ENCODE data around the gene VPS13D. TPM values are rescaled to one million over a fixed set of nuclear protein-coding genes. Genes with fewer than 3 reads are reported as not detected.

Gene VPS13D
- total RNA-seq, 2 donors from 2014 or later: 54.3 to 56.0 TPM

- Histone ChIP-seq H3K27me3 (no peaks in the 10 kb centered on the region), H3K4me3 (no peak overlapping the region), H3K9me3 (no peaks in the 10 kb centered on the region), H3K9ac (ENCODE audit: low read depth in 2 of 2, low read length in 2 of 2) (no peak overlapping the region), H3K4me1 (peaks cover 4% of the 10 kb centered on the region), H3K36me3 (no peaks in the 10 kb centered on the region), H3K27ac (no peak overlapping the region)
- no peak for DNase-seq
- no peak for TF ChIP-seq CTCF (IDR thresholded peaks at IDR 0.05)
- intact Hi-C loops (cut with DNase I): no loop called here
Observed at GRCh38 chr1:12447307-12447706, 217.5 kb downstream of the VPS13D start.

- no peak for DNase-seq
- Histone ChIP-seq H3K36me3 (no peaks in the 10 kb centered on the region), H3K27ac (peak overlapping the region; percentile 62), H3K27me3 (no peaks in the 10 kb centered on the region), H3K9ac (ENCODE audit: low read depth in 2 of 2, low read length in 2 of 2) (no peak overlapping the region), H3K9me3 (no peaks in the 10 kb centered on the region), H3K4me1 (peaks cover 4% of the 10 kb centered on the region), H3K4me3 (no peak overlapping the region)
- no peak for TF ChIP-seq CTCF (IDR thresholded peaks at IDR 0.05)
- intact Hi-C loops (cut with DNase I): no loop called here
Observed at GRCh38 chr1:12447849-12448312, 218.1 kb downstream of the VPS13D start.

GRCh38 chr1:12448746-12449177, 218.9 kb downstream of the VPS13D start:
- DNase-seq: no peak
- H3K9ac ChIP-seq (ENCODE audit: low read depth in 2 of 2, low read length in 2 of 2): no peak overlapping the region
- H3K27me3 ChIP-seq: no peaks in the 10 kb centered on the region
- intact Hi-C loops (cut with DNase I): no loop called here
- peaks cover 4% of the 10 kb centered on the region for H3K4me1 ChIP-seq
- no peak for TF ChIP-seq CTCF (IDR thresholded peaks at IDR 0.05)
- H3K4me3 ChIP-seq: no peak overlapping the region
- peak overlapping the region; percentile 62 for H3K27ac ChIP-seq
- H3K9me3 ChIP-seq: no peaks in the 10 kb centered on the region
- H3K36me3 ChIP-seq: no peaks in the 10 kb centered on the region

- H3K27me3 ChIP-seq: no peaks in the 10 kb centered on the region
- intact Hi-C loops (cut with DNase I): no loop called here
- no peaks in the 10 kb centered on the region for H3K9me3 ChIP-seq
- H3K36me3 ChIP-seq: no peaks in the 10 kb centered on the region
- H3K27ac ChIP-seq: peak overlapping the region; percentile 62
- no peak overlapping the region for H3K9ac ChIP-seq (ENCODE audit: low read depth in 2 of 2, low read length in 2 of 2)
- H3K4me3 ChIP-seq: no peak overlapping the region
- H3K4me1 ChIP-seq: peaks cover 4% of the 10 kb centered on the region
- no peak for TF ChIP-seq CTCF (IDR thresholded peaks at IDR 0.05)
- no peak for DNase-seq
Observed at GRCh38 chr1:12450090-12450755, 220.4 kb downstream of the VPS13D start.

GRCh38 chr1:12450756-12451559, 221.1 kb downstream of the VPS13D start:
- Histone ChIP-seq H3K27me3 (no peaks in the 10 kb centered on the region), H3K9ac (ENCODE audit: low read depth in 2 of 2, low read length in 2 of 2) (no peak overlapping the region), H3K9me3 (no peaks in the 10 kb centered on the region), H3K4me3 (no peak overlapping the region), H3K36me3 (no peaks in the 10 kb centered on the region), H3K4me1 (peaks cover 4% of the 10 kb centered on the region), H3K27ac (no peak overlapping the region)
- TF ChIP-seq CTCF (IDR thresholded peaks at IDR 0.05): no peak
- intact Hi-C loops (cut with DNase I): no loop called here
- no peak for DNase-seq

All from colonic mucosa (tissue), 4 donors.